NCI-H2029 treated with DMSO at 0.1 percent for 48 hours (cell line): ENCODE data around the gene SH3BP5L.
"Not testable (repeated sequence)": the region's sequence is repeated elsewhere in the genome, so short reads cannot be mapped to it uniquely, and the experiment has no call there.

Experiments
- DNase-seq: peaks from one replicate; lab custom pipeline; 2025; lab: John Stamatoyannopoulos, UW

Gene SH3BP5L

DNA sequence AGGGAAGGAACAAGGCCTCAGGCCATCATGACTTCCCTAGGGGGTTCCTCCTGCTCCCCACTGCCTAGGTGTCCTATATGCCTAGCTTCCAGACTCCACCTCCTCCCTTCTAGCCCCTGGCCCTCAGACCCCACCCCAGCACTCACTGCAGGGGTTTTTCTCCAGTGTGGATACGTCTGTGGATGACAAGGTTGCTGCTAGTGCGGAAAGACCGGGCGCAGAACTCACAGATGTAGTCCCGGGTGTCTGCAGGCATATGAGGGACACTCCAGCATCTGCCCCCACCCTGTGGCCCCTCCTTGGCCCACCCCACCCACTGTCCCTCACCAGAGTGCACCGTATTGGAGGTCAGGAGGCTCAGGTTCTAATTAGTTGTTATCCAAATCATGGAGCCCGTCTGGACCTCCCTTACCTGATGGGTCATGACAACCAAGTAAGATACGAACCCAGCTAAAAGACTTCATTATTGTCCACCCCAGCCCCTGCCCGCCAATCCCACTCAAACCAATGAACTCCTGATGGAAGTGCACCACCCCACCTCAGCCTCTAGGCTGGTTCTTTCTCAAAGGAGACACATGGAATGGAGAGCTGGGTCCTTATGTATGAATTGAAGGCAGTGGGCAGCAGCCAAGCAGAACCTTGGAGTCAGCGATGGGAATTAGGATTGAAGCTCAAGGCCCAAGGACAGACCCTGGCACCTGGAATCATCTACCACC lies 25.0 kb upstream of the SH3BP5L start:
- no peak for DNase-seq

DNA sequence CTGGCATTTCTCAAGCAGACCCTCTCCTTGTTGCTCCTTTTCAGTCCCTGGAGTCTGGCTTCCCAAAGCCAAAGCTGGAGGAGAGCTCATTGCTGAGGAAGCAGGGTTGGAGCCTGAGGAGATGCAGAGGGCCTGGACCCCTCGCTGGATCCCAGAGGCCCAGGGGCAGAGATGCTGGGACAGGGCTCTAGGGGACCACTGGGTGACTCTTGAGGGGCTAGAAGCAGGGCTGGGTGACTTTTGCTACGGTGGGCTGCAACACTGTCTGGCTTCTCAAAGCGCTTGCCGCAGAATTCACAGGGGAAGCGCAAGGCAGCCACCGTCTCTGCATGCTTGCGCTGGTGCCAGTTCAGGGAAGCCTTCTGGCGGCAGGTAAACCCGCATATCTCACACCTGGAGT lies 24.4 kb upstream of the SH3BP5L start:
- DNase-seq, result no peak

DNA sequence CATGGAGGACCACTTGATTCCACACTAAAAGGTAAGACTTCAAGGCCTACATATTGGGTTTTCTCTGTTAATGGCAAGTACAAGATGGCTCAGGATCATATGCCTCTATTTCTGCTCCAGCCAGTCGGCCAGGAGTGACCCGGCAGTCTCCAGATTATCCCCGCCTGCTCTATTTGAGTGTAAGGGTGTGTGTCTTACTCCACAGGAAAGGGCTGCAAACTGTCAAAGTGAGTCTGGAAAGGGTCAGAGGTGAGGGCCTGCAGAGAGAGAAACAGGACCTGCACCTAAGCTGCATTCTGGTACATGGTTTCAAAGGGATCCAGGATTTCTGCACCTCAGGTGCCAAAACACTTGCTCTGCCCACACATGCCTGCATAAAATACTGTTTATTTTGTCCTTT lies 23.9 kb upstream of the SH3BP5L start:
- no peak for DNase-seq

DNA sequence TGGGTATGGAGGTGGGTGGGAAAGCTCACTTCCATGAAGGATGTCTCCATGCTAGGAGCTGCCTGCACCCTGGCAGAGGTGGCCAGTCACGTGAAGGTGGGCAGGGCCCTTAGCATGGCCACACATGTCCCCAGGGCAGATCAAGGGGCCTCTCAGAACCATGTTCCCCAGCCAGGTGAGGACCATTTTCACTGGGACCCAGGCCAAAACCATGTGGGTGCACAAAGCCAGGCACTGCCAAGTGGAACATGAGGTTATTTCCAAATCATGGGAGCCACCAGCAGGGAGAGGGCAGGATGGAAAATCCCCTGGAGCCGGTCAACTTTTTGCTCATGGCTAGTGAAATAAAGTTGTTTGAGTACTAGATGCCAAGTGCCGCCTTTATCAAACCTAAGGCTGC lies 23.4 kb upstream of the SH3BP5L start:
- no peak for DNase-seq

DNA sequence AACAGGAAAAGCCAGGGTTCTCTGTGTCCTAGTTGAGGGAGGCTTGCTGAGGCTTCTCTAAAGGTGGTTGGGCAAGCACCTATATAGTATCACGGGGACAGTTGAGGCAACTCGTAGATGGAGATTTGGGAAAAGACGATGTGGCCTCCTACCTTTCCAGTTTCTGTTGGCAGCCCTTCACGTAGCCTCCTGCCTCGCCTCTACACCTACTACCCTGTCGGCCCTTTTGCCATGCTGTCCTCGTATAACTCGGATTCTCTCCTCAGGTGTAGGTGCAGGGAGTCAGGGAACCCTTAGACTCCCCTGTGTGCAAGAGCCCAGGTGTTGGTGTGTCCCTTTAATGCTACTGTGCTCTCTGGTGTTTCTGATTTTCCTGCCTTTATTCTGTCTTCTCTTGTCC lies 22.9 kb upstream of the SH3BP5L start:
- no peak for DNase-seq

DNA sequence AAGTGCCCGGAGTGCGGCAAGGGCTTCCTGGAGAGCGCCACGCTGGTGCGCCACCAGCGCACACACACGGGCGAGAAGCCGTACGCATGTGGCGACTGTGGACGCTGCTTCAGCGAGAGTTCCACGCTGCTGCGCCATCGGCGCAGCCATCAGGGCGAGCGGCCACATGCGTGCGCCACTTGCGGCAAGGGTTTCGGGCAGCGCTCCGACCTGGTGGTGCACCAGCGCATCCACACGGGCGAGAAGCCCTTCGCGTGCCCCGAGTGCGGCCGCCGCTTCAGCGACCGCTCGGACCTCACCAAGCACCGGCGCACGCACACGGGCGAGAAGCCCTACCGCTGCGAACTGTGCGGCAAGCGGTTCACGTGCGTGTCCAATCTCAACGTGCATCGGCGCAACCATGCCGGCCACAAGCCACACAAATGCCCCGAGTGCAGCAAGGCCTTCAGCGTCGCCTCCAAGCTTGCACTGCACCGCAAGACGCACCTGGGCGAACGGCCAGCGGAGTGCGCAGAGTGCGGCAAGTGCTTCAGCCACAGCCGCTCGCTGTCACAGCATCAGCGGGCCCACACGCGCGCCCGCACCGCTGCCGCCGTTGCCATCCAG lies 22.3 kb upstream of the SH3BP5L start:
- DNase-seq, result no peak

DNA sequence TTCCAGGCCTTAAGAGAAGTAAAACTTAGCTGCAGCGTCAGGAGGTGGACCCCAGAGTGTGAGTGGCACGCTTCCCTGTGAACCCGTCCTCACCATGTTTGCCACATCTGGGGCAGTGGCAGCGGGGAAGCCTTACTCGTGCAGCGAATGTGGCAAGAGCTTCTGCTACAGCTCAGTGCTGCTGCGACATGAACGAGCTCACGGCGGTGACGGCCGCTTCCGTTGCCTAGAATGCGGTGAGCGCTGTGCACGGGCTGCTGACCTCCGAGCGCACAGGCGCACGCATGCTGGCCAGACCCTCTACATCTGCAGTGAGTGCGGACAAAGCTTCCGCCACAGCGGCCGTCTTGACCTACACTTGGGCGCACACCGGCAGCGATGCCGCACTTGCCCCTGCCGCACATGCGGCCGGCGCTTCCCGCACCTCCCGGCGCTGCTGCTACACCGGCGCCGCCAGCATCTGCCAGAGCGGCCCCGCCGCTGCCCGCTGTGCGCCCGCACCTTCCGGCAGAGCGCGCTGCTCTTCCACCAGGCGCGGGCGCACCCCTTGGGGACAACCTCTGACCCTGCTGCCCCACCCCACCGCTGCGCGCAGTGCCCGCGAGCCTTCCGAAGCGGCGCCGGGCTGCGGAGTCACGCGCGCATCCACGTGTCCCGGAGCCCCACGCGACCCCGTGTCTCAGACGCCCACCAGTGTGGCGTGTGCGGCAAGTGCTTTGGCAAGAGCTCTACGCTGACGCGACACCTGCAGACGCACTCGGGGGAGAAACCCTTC lies 21.7 kb upstream of the SH3BP5L start:
- no peak for DNase-seq

DNA sequence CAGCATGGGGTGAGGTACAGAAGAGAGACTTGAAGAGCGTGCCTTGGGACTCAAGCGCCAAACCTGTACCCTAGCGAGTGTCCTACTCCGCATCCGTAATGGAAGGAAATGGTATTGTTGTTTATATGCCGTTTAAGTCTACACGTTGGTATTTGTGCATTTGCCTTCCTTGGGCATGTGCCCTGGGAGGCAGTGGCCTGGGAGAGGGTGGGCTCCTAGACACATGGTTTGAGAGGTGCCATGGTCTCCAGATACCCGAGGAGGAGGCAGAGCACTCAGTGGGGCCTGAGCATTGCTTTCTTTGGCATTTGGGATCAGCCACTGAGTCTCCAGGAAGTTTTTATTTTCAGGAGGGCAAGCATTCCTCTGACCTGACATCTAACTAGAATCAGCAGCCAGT lies 18.8 kb upstream of the SH3BP5L start:
- DNase-seq, result no peak

DNA sequence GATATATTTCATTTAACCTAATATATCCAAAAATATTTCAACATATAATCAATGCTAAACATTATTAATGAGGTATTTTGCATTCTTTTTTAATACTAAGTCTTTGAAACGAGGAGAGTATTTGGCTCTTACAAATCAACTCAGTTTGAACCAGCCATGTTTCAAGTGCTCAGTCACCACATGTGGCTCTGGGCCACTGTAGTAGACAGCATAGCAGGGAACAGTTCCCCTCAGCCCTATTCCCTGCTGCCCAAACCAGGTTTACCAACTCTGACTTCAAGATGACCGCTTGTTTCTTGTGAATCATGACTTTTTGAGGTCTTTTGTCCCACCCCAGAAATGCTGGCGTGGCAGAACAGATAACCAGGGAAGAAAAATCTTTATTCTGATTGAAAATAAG lies 18.0 kb upstream of the SH3BP5L start:
- DNase-seq, result no peak

DNA sequence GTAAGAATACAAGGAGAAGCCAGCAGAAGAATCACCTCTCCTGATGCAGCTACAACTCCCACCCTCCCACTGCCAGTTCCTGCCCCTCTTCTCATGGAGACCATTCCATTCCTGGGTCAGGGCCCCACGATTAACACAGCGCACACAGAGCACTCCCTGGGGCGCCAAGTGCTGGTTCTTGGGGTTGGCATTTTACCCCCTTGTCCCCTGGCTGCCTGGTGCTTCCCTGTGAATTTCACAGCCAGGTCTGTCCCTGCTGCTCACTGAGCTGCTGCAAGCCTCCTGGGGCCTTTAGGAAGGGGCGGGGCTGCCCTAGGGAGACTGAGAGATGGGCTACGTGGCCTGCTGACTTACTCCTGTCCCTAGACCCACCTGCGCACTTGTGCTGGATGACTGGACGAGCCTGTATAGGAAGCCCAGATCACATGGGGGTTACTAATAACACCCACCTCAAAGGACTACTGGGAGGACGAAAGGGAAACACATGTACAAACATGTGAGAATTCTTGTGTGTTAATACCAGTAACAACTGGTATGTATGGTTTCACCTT lies 17.1 kb upstream of the SH3BP5L start:
- DNase-seq, result no peak

DNA sequence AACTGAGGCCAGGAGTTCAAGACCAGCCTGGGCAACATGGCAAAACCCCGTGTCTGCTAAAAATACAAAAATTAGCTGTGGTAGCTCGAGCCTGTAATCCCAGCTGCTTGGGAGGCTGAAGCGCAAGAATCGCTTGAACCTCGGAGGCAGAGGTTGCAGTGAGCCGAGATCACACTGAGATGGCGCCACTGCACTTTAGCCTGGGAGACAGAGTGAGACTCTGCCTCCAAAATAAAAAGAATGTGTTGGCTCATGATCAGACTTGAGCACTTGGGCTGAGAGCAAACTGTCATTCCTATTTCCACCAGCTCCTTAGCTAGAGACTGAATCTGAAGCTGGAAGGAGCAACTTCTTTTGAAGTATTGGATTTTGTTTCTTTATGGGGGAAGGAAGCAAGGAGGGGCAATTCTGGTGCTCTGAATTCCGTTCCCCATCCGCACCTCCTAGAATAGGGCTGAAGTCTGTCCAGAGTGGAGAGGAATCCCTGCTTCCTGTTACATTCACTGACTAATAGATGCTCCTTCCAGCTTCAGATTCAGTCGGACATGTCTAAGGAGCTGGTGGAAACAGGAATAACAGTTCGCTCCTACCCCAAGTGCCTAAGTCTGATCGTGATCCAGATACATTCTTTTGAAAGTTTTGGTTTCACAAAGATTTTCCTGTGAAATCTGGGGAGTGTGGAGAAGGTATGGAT lies 16.1 kb upstream of the SH3BP5L start:
- no peak for DNase-seq

DNA sequence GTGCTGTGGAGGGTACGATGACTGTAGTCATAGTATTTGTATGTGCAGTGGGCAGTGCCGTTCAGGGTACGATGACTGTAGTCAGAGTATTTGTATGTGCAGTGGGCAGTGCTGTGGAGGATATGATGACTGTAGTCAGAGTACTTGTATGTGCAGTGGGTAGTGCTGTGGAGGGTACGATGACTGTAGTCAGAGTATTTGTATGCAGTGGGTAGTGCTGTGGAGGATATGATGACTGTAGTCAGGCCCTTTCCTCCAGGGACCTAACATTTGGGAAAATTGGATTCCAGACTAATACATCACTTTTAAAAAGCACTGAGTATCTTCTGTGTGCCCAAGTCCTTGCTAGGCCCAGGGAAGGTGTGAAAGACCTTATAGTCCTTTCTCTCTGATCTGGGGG lies 15.2 kb upstream of the SH3BP5L start:
- DNase-seq, result no peak

DNA sequence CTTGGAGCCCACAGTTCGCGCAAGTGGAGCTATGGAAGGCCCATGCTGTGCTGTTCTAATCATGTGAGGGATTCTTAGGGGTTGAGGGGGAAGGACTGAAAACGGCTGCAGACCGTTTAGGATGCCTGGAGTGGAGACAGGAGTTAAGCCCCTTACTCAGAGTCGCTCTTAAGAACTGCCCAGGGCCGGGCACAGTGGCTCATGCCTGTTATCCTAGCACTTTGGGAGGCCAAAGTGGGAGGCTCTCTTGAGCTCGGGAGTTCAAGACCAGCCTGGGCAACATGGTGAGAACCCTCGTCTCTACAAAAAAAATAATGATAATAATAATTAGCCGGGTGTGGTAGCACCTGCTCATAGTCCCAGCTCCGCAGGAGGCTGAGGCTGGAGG lies 13.4 kb upstream of the SH3BP5L start:
- DNase-seq, result no peak

DNA sequence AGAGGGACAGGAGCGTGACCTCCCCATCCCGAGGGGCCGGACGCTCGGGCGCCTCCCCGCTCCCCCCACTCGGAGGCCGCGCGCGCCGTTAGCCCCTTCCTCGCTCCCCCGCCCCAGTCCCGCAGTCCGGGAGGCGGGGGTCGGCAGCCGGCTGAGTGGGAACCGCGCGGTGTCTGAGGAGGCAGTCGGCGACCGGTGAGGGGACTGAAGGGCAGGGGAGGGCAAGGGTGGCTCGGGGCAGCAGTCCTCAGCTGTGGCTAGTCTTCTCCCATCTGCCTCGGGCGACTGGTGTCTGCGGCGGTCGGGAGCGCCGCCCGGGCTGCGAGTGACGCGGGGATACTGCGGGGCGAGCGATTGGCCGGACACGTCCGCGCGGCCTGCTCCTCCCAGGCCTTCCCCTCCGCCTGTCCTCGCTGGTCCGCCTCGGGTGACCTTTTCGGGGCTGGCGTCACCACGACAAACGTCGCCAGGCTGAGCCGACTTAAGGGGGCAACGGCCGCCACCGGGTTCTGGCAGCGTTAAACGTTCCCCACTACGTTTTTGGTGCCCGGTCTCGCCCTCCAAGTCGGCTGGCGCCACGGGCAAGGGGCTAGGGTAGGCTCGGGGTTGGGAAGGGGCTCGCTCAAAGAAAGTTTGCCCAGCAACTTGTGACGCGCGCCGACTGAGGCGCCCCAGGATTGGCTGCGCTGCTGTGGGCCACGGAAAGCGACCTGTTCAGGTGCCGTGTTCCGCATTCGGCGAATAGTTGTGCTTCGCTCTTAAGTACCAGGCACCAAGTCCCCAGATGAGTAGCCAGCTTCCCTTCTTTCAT lies 12.8 kb upstream of the SH3BP5L start:
- DNase-seq, result peak; percentile 43

DNA sequence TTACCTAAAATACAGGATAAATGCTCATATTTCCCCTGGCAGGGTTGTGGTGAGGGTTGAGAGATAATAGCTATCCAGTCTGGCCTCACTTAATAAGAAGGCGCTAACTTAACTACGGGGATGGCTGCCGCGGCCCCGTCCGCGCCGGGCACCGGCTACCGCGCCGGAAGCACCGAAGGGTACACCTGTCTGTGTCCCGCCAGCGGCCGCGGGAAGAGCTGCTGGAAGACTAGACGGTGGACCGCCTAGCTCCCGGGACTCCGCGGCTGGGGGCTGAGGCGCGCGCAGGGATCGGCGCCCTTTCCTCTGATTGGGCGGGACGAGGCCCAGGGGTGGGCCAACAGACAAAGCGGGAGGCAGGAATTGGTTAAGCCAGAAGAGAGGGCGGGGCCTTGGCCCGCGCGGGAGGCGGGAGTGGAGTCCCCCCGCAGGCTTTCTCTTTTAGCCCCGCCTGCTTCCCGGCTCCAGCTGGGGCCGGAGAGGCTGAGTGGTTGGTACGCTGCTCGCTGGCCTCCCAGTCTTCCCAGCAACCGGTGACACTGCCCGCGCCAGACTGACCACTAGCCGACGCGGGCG lies 12.2 kb upstream of the SH3BP5L start, which contains the start of gene ZNF672:
TSS of gene ZNF672 (plus strand) at position 444 of the 576 bp plus-strand sequence. CDS start 9,051 bp downstream, outside the sequence.
- DNase-seq, result peak; percentile 91

DNA sequence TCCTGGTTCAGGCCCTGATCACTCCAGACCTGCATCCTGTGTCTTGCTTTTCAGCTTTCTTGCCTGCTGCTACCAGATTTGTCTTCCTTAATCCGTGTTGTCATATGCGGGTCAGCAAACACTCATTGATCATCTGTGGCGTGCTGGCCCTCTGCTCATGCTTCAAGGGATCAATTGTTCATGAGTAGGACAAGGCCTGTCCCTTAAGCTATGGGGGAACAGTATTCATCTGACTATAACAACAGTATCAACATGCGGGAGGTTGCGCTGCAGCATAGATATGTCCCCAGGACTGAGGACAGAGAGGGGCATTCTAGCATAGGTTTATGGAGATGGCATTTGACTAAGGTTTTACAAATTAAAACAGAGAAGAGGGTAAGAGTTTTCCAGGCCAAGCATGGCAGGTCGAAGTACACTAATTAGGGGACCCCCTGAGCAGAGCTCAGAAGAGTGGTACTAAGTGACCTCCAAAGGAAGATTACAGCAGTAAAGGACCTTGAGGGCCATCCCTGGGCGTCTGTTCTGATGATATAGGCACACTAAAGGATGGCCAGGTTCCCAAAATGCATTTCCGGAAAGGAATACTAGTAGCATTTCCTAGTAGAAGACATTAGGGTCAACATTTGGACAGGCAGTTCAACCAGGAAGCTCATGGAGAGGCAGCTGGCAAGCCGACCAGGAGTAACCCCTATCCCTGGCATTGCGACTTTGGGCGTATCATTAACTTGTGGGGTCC lies 11.5 kb upstream of the SH3BP5L start:
- DNase-seq, result peak; percentile 56

DNA sequence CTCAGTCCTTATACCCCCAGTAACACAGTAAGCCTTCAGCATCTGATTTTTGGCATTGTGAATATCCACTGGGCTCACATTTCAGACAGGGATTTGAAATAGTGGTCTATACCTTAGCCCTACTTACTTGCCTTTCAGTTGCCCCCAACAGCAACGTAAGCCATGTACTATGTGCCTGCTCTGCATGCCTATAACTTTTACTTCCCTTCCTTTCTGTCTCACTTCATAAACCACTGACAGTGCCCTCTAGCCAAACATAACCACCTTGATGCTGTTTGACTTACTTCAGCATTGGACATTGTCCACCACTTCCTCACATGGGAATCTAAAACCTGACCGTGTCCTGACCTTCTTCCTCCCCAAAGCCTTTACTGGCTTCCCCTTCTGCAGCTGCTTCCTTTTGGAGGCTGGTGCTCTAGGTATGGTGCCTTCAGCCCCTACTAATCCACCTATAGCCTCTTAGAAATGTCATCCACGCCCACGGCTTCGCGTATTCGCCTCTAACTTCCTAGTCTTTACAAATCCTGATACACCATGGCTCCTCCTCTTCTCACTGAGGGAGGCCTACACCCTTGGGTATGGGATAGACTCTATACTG lies 8.7 kb upstream of the SH3BP5L start:
- no peak for DNase-seq

DNA sequence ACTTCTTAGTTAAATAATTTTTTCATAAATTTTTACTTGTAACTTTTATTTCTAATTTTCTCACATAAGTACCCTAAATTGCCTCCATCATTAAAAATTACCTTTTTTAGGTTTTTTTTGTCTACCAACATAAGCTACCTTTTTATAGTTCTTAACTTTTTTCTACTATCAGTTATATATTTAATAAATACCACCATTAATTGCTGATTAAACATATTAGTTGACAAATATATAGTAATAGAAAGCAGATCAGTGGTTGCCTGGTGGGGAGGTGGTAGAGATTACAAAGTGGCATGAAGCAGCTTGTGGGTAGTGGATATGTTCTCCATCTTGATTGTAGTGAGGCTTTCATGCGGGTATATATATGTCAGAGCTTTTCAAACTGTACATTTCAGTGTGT lies 6.1 kb upstream of the SH3BP5L start:
- DNase-seq, result no peak

DNA sequence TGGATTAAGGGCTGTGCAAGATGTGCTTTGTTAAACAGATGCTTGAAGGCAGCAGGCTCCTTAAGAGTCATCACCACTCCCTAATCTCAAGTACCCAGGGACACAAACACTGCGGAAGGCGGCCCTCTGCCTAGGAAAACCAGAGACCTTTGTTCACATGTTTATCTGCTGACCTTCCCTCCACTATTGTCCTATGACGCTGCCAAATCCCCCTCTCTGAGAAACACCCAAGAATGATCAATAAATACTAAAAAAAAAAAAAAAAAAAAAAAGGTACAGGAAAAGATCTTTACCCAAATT lies 5.0 kb upstream of the SH3BP5L start:
- DNase-seq, result not testable (repeated sequence)

DNA sequence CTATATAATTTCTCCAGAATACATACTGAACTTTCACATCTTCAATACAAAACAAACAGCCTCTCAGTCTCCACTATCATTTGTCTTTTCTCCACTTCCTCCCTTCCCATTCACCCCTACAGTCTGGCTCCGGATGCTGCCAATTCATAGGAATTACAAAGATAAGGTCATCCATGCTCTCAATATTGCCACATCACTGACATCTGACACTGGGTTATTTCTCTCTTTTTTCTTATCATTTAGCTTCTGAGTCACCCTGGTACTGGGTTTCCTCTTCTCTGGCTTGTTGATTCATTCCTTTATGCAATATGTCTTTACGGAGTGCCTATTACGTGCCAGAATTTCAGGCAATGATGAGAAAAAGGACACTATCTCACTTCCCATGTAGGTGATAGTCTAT lies 3.1 kb upstream of the SH3BP5L start:
- no peak for DNase-seq
